ENCODE data around the gene KDM6A. TPM values are rescaled to one million over a fixed set of nuclear protein-coding genes. Genes with fewer than 3 reads are reported as not detected.
"Not testable (repeated sequence)": the region's sequence is repeated elsewhere in the genome, so short reads cannot be mapped to it uniquely, and the experiment has no call there.

KDM6A gene
- total RNA-seq, 1 experiment from 2014 or later = 11.7 TPM

DNA sequence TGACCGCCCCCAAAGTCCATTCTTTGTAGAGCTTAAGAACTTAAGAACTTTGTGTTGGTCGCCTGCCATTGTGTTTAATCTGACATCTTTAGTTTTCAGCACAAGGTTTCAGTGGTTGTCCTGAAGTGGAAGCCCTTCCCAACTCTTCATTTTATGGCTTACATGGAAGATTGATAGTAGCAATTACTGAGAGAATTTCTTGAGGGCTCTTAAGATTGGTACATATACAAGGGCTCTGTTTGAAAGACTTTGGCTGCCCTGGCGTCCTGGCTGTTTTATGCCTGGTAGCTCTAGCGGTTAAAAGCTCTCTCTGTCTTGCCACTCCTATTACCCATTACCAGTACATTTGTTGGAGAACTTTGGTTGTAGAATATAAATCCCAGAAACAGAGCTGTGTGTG is 75.0 kb downstream of the KDM6A start:
- no peak for DNase-seq (ENCODE audit: low read depth, low spot score)
- in situ Hi-C loops (cut with HindIII; ENCODE audit: low pct_unique_long_range_greater_than_20kb, low sequenced_read_pairs) = no loop called here

- no peak for DNase-seq (ENCODE audit: low read depth, low spot score)
- in situ Hi-C loops (cut with HindIII; ENCODE audit: low pct_unique_long_range_greater_than_20kb, low sequenced_read_pairs) = no loop called here
These were observed 75.4 kb downstream of the KDM6A start for GRCh38 chrX:44948406-44948805.

DNA sequence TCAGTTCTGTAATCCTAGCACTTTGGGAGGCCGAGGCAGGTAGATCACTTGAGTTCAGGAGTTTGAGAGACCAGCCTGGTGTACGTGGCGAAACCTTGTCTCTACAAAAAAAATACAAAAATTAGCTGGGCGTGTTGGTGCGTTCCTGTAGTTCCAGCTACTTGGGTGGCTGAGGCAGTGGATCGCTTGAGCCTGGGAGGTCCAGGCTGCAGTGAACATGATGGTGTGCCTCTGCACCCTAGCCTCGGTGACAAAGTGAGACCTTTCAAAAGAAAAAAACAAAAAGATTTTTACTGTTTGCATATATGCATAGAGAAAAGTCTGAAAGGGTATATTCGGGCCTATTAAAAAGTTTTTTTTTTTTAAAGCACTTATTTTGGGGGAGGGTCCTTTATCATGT is 76.1 kb downstream of the KDM6A start:
- DNase-seq (ENCODE audit: low read depth, low spot score) = no peak
- in situ Hi-C loops (cut with HindIII; ENCODE audit: low pct_unique_long_range_greater_than_20kb, low sequenced_read_pairs) = no loop called here

DNA sequence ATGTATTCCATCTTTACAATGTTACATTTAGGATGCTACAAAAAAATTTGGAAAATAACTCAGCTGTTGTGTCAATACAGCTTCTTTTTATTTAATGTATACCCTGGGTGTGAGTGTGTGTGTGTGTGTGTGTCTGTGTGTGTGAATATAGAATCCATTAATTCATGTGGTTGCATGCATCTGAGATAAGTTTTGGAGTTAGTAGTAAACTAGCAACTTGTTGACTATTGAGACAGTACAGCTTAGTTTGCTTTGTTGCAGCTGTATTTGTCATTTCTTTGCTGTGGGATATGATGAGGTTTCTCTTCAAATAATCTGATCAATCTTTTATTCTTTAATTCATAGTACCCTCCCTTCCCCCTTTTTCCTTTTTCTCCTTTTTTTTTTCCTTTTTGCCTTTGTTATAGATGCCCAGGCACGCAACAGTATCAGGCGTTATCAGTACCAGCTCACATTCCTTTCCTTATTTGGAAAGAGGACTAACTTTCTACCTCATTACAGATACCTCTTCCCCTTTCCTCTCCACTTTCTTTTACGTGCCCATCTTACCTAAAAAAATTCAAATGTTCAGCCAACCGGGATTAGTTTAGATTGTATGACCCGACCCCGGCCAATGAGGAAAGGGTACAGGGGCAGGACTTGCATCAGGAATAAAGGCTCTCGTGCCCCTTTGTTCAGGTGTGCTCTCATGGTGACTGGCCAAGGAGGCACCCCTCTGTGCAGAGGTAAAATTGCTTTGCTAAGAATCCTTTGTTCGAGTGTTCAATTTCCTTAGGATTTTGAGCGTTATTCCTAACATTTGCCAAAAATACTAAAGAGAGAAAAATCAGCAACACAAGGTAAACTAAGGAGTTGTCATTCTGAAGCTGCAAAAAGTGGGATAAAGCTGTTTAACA is 77.7 kb downstream of the KDM6A start:
- DNase-seq (ENCODE audit: low read depth, low spot score); in situ Hi-C loops (cut with HindIII; ENCODE audit: low pct_unique_long_range_greater_than_20kb, low sequenced_read_pairs): not testable (repeated sequence)

- in situ Hi-C loops (cut with HindIII; ENCODE audit: low pct_unique_long_range_greater_than_20kb, low sequenced_read_pairs) = no loop called here
These were observed 78.6 kb downstream of the KDM6A start for GRCh38 chrX:44951572-44952067.

DNA sequence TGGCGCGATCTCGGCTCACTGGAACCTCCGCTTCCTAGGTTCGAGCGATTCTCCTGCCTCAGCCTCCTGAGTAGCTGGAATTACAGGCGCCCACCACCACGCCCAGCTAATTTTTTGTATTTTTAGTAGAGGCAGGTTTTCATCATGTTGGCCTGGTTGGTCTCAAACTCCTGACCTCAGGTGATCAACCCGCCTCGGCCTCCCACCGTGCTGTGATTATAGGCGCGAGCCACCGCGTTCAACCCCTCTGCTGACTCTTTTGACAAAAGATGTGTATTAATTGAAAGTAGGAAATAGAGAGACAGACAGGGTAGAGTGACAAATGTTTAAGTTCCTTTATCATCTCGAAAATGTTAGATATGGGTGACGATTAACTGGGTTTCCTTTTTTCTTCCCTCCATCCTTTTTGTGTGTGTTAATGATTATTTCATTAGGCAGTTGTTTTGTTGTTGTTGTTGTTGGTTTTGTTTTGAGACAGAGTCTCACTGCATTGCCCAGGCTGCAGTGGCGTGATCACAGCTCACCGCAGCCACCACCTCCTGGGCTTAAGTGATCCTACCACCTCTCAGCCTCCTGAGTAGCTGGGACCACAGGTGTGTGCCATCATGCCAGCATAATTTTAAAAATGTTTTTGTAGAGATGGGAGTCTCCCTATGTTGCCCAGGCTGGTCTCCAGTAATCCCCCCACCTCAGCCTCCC is 79.5 kb downstream of the KDM6A start:
- in situ Hi-C loops (cut with HindIII; ENCODE audit: low pct_unique_long_range_greater_than_20kb, low sequenced_read_pairs) = no loop called here

More at GRCh38 chrX:44951572-44952067, 78.6 kb downstream of the KDM6A start:
- DNase-seq (ENCODE audit: low read depth, low spot score) = no peak

DNA sequence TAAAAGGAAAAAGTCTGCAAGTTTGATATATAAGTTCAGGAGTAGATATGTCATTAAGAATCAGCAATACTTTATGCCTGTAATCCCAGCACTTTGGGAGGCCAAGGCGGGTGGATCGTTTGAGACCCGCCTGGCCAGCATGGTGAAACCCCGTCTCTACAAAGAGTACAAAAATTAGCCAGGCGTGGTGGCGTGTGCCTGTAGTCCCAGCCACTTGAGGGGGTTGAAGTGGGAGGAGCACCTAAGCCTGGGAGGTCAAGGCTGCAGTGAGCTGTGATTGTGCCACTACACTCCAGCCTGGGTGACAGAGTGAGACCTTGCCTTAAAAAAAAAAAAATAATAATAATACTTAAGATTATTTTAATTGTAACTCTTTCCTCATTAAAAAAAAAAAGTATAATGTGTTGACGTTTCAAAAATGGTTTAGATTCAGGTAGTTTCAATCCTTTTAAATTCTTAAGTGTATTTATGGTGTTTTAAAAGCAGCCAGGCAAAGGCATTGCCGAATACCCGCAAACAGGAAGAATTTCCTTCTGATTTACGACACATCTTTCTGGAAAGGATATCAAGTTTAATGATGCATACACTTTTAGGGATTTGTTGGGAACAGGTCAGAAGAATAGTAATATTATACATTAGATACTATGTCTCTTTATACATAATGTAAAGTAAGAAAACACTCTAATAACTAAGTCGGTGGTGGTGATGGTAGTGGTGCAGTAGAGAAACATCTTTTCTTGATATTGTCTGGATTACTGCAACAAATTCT is 80.9 kb downstream of the KDM6A start:
- in situ Hi-C loops (cut with HindIII; ENCODE audit: low pct_unique_long_range_greater_than_20kb, low sequenced_read_pairs) = no loop called here
- no peak for DNase-seq (ENCODE audit: low read depth, low spot score)

More for the DNA sequence above, 79.5 kb downstream of the KDM6A start:
- DNase-seq (ENCODE audit: low read depth, low spot score) = no peak

DNA sequence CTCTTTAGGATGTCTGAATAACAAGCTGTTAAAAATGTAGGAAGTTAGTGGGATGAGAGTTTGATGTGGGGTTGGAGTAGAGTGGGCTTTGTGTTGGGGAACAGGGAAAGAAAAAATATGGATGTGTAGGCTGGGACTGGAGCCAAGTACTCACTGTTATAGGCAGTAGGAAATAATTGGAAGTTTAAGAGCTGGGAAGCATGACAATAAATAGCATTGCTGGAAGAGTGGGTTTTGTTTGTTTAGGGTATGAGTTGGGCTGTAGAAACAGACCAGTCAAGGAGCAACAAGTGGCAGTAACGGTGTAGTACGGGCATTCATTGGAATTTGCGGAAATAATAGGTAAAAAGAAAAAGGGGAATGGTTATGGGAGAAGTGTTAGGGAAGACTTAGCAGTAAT is 81.6 kb downstream of the KDM6A start:
- DNase-seq (ENCODE audit: low read depth, low spot score) = no peak
- in situ Hi-C loops (cut with HindIII; ENCODE audit: low pct_unique_long_range_greater_than_20kb, low sequenced_read_pairs) = no loop called here

DNA sequence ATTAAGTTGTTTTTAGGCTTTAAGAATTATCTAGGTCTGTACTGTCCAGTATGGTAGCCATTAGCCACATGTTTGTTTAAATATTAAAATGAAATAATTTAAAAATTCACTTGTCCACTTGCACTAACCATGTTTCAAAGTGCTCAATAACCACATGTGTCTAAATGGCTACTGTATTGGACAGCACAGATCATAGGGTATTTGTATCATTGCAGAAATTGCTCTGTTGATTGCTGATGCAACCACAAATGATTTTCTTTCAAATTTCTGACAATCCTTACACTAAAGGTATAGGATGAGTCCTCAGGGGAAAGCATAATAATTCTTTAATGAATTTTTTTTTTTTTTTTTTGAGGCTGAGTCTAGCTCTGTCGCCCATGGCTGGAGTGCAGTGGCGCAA is 84.9 kb downstream of the KDM6A start:
- in situ Hi-C loops (cut with HindIII; ENCODE audit: low pct_unique_long_range_greater_than_20kb, low sequenced_read_pairs) = no loop called here
- DNase-seq (ENCODE audit: low read depth, low spot score) = no peak

- in situ Hi-C loops (cut with HindIII; ENCODE audit: low pct_unique_long_range_greater_than_20kb, low sequenced_read_pairs) = no loop called here
- no peak for DNase-seq (ENCODE audit: low read depth, low spot score)
These were observed 85.5 kb downstream of the KDM6A start for GRCh38 chrX:44958480-44958879.

- in situ Hi-C loops (cut with HindIII; ENCODE audit: low pct_unique_long_range_greater_than_20kb, low sequenced_read_pairs) = no loop called here
- no peak for DNase-seq (ENCODE audit: low read depth, low spot score)
These were observed 89.0 kb downstream of the KDM6A start for GRCh38 chrX:44961817-44962607.

GRCh38 chrX:44962944-44963343 is 90.0 kb downstream of the KDM6A start:
- DNase-seq (ENCODE audit: low read depth, low spot score) = no peak
- in situ Hi-C loops (cut with HindIII; ENCODE audit: low pct_unique_long_range_greater_than_20kb, low sequenced_read_pairs) = no loop called here

GRCh38 chrX:44967221-44967620 is 94.2 kb downstream of the KDM6A start:
- no peak for DNase-seq (ENCODE audit: low read depth, low spot score)
- in situ Hi-C loops (cut with HindIII; ENCODE audit: low pct_unique_long_range_greater_than_20kb, low sequenced_read_pairs) = no loop called here

DNA sequence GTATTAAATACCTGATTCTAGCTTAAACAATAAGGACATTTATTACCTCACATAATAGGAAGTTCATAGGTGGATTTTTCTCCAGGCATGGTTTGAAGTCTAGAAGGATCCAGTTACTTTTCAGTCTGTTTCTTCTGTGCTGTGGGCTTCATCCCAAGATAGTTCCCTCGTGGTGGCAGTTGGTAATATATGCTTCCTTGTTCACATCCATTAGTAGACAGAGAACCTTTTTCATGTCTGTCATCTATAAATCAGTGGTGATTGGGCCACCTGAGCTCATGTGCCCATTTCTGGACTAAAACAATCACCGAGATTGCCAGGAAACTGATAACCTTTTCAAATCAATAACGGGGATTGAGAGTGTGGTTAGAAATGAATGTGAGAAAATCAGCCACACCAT is 97.7 kb downstream of the KDM6A start:
- in situ Hi-C loops (cut with HindIII; ENCODE audit: low pct_unique_long_range_greater_than_20kb, low sequenced_read_pairs) = no loop called here

GRCh38 chrX:44971674-44972073 is 98.7 kb downstream of the KDM6A start:
- in situ Hi-C loops (cut with HindIII; ENCODE audit: low pct_unique_long_range_greater_than_20kb, low sequenced_read_pairs) = no loop called here
- no peak for DNase-seq (ENCODE audit: low read depth, low spot score)

More for the DNA sequence above, 97.7 kb downstream of the KDM6A start:
- peak; percentile 31 for DNase-seq (ENCODE audit: low read depth, low spot score)

GRCh38 chrX:44972132-44972531 is 99.1 kb downstream of the KDM6A start:
- DNase-seq (ENCODE audit: low read depth, low spot score) = no peak
- in situ Hi-C loops (cut with HindIII; ENCODE audit: low pct_unique_long_range_greater_than_20kb, low sequenced_read_pairs) = no loop called here

- in situ Hi-C loops (cut with HindIII; ENCODE audit: low pct_unique_long_range_greater_than_20kb, low sequenced_read_pairs) = no loop called here
- no peak for DNase-seq (ENCODE audit: low read depth, low spot score)
These were observed 100.5 kb downstream of the KDM6A start for GRCh38 chrX:44973420-44973932.

Data from SK-MEL-5 (cell line).